HG02885 (cell line): ENCODE measurements around the gene NUAK1.
"Not testable (repeated sequence)": the region's sequence is repeated elsewhere in the genome, so short reads cannot be mapped to it uniquely, and the experiment has no call there.

Experiments
- ATAC-seq: cut with Tn5 transposase; IDR thresholded peaks from one replicate; pipeline ENCODE4 v1.9.1; 2021; ENCODE audit warnings: mild to moderate bottlenecking; ENCODE audit not compliant: unreplicated experiment, poor library complexity

The NUAK1 gene

DNA sequence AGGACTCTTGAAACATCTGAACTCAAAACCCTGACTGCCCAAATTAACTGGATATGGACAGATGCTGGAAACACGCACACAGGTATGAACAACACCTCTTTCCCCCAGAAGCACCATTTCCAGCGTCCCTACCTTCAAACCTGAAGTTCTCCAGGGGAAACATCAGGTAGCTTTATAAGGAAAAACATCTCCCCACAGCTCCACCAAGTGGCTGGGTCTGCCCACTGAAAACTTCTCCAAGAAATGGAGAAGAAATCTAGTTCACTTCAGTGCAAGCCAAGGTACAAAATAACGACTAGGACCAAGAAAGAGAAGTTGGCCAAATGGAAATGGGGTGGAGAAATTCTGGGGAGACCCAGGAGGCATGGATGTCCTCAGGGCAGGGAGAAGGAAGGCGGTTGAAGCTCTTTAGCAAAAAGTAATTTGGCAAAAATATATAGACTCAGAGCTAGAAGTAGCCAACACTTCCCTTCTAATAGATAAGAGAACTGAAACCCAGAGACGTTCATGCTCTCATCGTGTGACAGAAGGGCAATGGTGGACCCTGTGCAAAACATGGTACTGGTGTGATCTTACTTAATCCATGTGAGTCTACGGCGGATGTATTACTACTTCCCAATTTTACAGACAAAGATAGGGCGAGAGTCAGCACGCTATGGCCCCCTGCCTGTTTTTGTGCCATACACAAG, 10.5 kb upstream of the NUAK1 start:
- ATAC-seq, result no peak

GRCh38 chr12:106147956-106148355, 9.2 kb upstream of the NUAK1 start:
- no peak for ATAC-seq

DNA sequence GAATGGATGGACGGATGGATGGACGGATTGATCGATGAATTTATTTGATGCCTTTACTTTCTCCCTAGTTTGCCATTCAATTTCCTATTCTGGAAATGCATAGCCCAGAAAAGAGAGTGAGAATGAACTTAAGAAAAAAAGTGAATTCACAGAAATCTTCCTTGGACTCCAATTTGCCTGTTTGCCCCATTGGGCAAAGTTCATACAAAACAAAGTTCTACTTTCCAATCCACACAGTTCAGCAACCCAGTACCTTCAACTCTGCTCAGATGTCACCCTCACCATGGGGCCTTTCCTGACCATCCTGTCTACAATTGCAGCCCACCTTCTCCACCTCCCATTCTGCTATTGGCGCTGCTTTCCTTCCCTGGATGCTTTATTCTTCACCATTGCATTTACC, 8.2 kb upstream of the NUAK1 start:
- no peak for ATAC-seq

GRCh38 chr12:106145539-106146447, 7.0 kb upstream of the NUAK1 start:
- ATAC-seq, result no peak

- no peak for ATAC-seq
These were observed 6.1 kb upstream of the NUAK1 start for GRCh38 chr12:106144847-106145246.

GRCh38 chr12:106142591-106143261, 4.0 kb upstream of the NUAK1 start:
- no peak for ATAC-seq

- not testable (repeated sequence) for ATAC-seq
These were observed 3.2 kb upstream of the NUAK1 start for GRCh38 chr12:106141920-106142319.

GRCh38 chr12:106141452-106141851, 2.7 kb upstream of the NUAK1 start:
- no peak for ATAC-seq

- ATAC-seq, result no peak
These were observed 2.2 kb upstream of the NUAK1 start for GRCh38 chr12:106141003-106141402.

DNA sequence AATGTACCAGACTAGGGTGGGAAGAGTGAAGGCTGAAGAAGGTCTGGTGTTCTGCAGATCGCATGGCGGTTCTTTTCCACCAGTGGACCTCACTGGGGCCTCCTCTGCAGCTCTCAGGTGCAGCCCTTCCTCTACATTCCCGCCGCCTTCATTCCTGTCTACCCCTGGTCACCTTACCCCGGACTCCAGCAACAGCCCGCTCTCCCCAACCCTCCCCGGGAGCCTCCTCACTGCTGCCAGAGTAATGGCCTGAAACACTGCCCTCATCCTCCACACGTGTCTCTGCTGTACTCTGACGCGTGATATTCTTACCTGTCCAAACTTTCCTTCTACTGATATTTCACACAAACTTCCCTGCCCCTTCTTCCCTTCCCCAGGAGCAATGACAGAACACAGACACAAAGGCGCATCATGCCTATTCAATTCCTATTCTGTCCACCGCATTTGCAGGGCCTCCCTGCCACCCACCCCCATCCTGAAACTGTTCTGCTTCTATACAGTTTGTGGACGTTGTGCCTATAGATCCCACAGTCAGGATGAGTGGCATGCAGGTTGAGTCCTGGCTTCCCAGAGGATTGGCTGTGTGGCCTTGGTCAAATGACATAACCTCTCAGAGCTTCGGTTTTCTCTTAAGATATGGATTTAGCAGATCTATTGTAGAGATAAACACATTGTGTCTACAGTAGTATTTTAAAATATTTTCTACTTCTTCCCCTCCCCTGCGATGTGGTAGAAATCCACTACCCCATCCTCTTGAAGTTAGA, 1.7 kb upstream of the NUAK1 start:
- ATAC-seq, result no peak

DNA sequence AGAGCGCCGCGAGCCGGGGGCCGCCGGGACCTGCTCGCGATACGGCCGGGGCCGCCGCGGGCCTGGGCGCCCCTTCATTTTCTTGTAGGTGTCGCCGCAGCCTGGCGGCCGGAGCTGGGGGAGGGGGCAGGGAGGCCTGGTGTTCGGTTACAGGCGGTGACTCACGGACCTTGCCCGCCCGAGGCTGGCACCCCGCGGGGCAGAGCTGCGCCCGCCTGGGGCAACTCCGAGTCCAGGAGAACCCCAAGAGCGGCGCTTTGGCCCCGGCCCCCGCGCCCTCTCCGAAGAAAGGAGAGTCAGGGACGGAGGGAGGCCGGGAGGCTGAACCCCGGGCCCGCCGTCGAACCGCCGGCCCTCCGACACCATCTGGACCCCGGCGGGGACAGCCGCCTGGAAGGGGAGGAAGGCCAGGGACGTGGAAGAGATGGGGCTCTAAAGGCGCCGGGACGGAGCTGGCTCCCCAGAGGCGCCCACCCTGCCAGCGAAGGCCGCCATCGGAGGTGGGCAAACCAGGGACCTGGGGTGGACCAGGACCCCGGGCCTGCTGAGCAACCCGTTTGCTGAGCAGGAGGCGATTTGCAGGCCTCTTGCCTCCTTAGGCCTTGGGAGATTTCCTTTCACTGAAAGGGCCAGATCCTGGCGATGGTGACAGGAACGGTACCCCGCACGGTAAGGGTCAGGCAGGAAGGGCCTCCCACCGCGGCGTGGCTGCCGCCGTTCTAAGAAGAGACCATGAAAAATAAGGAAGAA, 843 bp upstream of the NUAK1 start:
- no peak for ATAC-seq

GRCh38 chr12:106138357-106138632, 459 bp downstream of the NUAK1 start:
- no peak for ATAC-seq

GRCh38 chr12:106137530-106138356, 1.0 kb downstream of the NUAK1 start:
- no peak for ATAC-seq

- ATAC-seq, result no peak
These were observed 2.5 kb downstream of the NUAK1 start for GRCh38 chr12:106136263-106136662.

DNA sequence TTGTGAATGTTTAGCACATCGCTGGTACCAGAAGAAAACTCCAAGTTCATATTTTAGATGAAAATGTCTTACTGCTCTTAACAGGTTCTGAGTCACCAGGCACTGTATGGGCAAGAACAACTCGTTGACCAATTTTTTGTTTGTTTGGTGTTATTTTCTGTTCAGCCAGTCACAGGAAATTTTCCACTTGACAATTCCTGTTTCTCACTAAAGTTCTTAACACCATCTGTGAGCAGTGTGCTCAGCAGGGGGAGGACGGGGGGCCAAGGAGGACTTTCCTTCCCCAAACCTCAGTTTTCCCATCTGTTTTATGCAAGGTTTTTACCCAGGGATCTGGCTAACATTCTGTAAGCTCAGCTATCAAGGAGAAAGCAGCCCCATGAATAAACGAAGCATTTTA, 3.0 kb downstream of the NUAK1 start:
- ATAC-seq, result no peak

GRCh38 chr12:106135075-106135474, 3.7 kb downstream of the NUAK1 start:
- ATAC-seq, result no peak

GRCh38 chr12:106134294-106134949, 4.3 kb downstream of the NUAK1 start:
- no peak for ATAC-seq
